ENCODE measurements around the gene YJEFN3.

YJEFN3 gene

DNA sequence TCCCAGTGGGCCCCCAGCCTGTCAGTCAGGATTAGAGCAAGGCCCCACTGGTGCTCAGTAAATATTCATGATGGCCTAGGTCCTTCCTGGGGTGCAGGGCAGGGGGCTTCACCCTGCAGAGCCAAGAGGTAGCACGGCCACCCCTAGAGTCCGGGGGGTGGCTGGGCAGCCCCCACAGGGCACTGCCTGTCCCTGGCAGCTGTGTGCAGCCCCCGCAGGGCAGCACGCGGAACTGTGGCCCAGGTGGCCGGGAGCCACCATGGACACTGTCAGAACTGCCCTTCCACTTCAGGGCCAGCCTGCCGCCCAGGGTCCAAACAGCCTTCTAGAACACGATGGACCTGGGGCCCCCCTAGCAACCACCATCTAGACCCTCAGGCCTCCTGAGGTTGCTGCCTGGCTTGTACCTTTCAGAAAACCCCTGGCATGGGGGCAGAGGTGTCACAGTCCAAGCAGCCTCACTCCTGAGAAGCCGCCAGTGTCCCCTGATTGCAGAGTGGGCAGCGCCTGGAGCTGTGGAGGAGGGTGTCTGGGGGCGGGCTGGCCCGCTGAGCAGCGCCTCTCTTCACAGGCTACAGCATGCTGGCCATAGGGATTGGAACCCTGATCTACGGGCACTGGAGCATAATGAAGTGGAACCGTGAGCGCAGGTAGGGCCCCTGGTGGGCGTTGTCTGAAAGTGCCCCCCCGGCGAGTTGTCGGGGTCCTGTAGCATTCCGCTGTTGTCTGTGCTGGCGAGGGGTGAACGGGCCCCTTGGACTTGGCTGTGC, 2.9 kb upstream of the YJEFN3 start:
- no peaks in the 10 kb centered on the region for H3K9me3 ChIP-seq (ENCODE audit: control insufficient read depth, low read length)
- DNase-seq = no peak
- H3K4me1 ChIP-seq (ENCODE audit: control insufficient read depth, insufficient read depth, low read length, poor library complexity, severe bottlenecking) = no peaks in the 10 kb centered on the region
- H3K4me3 ChIP-seq (ENCODE audit: insufficient read depth, low read depth, low read length, poor library complexity, severe bottlenecking) = no peak overlapping the region
- no peak overlapping the region for H3K27ac ChIP-seq (ENCODE audit: insufficient read depth, low read length, poor library complexity, severe bottlenecking)
- no peaks in the 10 kb centered on the region for H3K27me3 ChIP-seq (replicated peaks; ENCODE audit: control insufficient read depth, insufficient read depth, low read length, poor library complexity, severe bottlenecking)
- H3K36me3 ChIP-seq (ENCODE audit: control insufficient read depth, insufficient read depth, low read length) = peaks cover 28% of the 10 kb centered on the region

DNA sequence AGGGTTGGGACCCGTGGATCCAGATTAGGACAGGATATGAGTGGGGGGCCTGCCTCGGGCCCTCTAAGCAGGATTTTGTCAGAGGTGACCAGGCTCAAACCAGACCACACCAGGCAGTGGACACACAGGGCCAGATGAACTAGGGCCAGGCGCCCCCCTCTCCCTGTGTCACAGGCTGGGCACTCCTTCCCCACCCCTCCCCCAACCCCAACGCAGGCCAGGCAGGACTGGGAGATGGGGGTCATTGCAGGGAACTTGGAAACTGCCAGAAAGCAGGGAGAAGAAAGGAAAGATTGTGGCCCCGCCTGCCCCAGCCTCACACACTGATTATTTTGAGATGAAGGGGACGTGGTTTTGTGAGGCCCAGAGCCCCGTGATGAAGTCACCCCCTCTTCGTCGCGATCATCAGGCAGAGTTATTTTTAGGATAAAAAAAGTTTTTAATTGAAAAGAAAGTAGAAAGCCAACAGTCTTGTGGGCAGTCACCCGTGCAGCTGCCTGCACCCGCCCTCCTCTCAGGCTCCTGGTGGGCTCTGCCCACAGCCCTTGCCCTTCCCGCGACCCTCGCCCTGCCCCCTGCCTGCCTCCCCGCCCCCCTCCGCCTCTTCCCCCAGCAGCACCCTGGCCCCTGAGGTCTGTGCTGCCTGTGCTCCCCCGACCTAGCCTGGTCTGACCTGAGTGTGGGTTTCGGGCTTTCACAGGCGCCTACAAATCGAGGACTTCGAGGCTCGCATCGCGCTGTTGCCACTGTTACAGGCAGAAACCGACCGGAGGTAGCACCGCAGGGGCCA, 1.9 kb upstream of the YJEFN3 start:
- H3K27ac ChIP-seq (ENCODE audit: insufficient read depth, low read length, poor library complexity, severe bottlenecking) = no peak overlapping the region
- no peaks in the 10 kb centered on the region for H3K9me3 ChIP-seq (ENCODE audit: control insufficient read depth, low read length)
- DNase-seq = no peak
- H3K4me1 ChIP-seq (ENCODE audit: control insufficient read depth, insufficient read depth, low read length, poor library complexity, severe bottlenecking) = no peaks in the 10 kb centered on the region
- no peaks in the 10 kb centered on the region for H3K27me3 ChIP-seq (replicated peaks; ENCODE audit: control insufficient read depth, insufficient read depth, low read length, poor library complexity, severe bottlenecking)
- peaks cover 28% of the 10 kb centered on the region for H3K36me3 ChIP-seq (ENCODE audit: control insufficient read depth, insufficient read depth, low read length)
- H3K4me3 ChIP-seq (ENCODE audit: insufficient read depth, low read depth, low read length, poor library complexity, severe bottlenecking) = no peak overlapping the region

DNA sequence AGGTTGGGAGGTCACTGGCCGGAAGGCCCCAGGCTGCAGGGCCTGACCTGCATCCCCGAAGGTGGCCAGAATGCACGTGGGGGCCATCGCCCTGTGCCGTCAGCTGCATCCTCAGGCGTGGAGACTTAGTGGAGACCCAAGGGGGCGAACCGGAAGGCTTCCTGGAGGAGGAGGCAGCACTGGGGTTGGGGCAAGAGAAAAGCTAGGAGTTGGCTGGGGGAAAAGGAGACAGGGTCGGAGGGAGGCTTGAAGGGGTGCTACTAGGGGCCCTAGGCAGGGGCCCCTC, 1.4 kb upstream of the YJEFN3 start:
- Histone ChIP-seq H3K4me1 (ENCODE audit: control insufficient read depth, insufficient read depth, low read length, poor library complexity, severe bottlenecking) (peaks cover 5% of the 10 kb centered on the region), H3K4me3 (ENCODE audit: insufficient read depth, low read depth, low read length, poor library complexity, severe bottlenecking) (no peak overlapping the region), H3K36me3 (ENCODE audit: control insufficient read depth, insufficient read depth, low read length) (peaks cover 28% of the 10 kb centered on the region), H3K9me3 (ENCODE audit: control insufficient read depth, low read length) (no peaks in the 10 kb centered on the region), H3K27ac (ENCODE audit: insufficient read depth, low read length, poor library complexity, severe bottlenecking) (no peak overlapping the region), H3K27me3 (replicated peaks; ENCODE audit: control insufficient read depth, insufficient read depth, low read length, poor library complexity, severe bottlenecking) (no peaks in the 10 kb centered on the region)
- DNase-seq = no peak

GRCh38 chr19:19527674-19528625, 761 bp upstream of the YJEFN3 start:
- H3K36me3 ChIP-seq (ENCODE audit: control insufficient read depth, insufficient read depth, low read length) = peaks cover 28% of the 10 kb centered on the region
- H3K9me3 ChIP-seq (ENCODE audit: control insufficient read depth, low read length) = no peaks in the 10 kb centered on the region
- DNase-seq = no peak
- peaks cover 11% of the 10 kb centered on the region for H3K4me1 ChIP-seq (ENCODE audit: control insufficient read depth, insufficient read depth, low read length, poor library complexity, severe bottlenecking)
- no peaks in the 10 kb centered on the region for H3K27me3 ChIP-seq (replicated peaks; ENCODE audit: control insufficient read depth, insufficient read depth, low read length, poor library complexity, severe bottlenecking)
- no peak overlapping the region for H3K4me3 ChIP-seq (ENCODE audit: insufficient read depth, low read depth, low read length, poor library complexity, severe bottlenecking)
- H3K27ac ChIP-seq (ENCODE audit: insufficient read depth, low read length, poor library complexity, severe bottlenecking) = no peak overlapping the region

DNA sequence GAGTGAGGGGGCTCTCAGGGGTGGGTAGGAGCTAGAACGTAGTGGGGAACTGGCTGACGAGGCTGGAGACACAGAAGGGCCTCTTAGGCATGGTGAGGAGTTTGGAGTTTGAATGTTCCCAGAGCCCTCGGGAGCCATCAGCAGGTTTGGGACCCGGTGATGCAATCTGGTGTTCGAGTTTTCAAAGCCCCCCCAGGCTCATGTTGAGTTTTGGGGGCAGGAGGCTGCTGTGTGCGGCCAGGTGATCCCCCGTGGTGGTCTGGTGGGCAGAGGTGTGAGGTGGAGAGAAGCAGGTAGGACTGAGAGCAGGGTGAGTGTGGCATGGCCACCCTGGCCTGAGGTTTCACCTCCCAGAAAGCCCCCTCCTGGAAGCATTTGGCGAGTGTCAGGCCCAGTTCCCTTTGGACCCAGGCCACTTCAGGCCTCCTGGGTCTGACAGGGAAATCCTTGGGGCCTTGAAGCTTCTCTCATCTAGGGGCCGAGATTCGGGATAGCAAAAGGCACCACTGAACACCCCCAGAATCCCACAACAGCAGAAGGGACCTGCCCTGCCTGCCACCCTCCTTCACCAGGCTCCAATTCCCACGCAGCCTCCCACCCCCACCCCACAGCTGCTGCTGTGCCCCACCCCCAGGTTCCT, 1.2 kb downstream of the YJEFN3 start:
- H3K4me1 ChIP-seq (ENCODE audit: control insufficient read depth, insufficient read depth, low read length, poor library complexity, severe bottlenecking) = peaks cover 12% of the 10 kb centered on the region
- peaks cover 28% of the 10 kb centered on the region for H3K36me3 ChIP-seq (ENCODE audit: control insufficient read depth, insufficient read depth, low read length)
- no peaks in the 10 kb centered on the region for H3K9me3 ChIP-seq (ENCODE audit: control insufficient read depth, low read length)
- H3K27me3 ChIP-seq (replicated peaks; ENCODE audit: control insufficient read depth, insufficient read depth, low read length, poor library complexity, severe bottlenecking) = no peaks in the 10 kb centered on the region
- H3K27ac ChIP-seq (ENCODE audit: insufficient read depth, low read length, poor library complexity, severe bottlenecking) = no peak overlapping the region
- H3K4me3 ChIP-seq (ENCODE audit: insufficient read depth, low read depth, low read length, poor library complexity, severe bottlenecking) = no peak overlapping the region
- no peak for DNase-seq

DNA sequence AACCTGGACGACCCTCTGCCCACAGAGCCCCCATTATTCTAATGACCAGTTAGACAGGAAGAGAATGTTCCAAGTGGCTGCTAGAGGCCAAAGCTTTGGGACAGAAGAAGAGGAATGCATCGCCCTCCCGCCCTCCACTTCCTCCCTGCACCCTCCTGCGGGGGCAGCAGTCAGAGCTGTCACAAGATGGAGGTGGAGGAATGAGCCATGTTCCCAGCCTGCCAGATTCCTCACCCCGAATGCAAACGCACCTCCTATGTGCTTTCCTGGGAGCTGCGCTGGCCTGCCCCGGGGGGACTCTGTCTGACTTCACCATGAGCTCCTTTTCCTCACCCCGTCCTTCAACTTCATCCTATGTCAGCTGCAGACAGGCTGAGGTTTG, 1.7 kb downstream of the YJEFN3 start:
- DNase-seq = no peak
- no peaks in the 10 kb centered on the region for H3K9me3 ChIP-seq (ENCODE audit: control insufficient read depth, low read length)

GRCh38 chr19:19530889-19531288, 2.2 kb downstream of the YJEFN3 start:
- no peak overlapping the region for H3K27ac ChIP-seq (ENCODE audit: insufficient read depth, low read length, poor library complexity, severe bottlenecking)
- H3K9me3 ChIP-seq (ENCODE audit: control insufficient read depth, low read length) = no peaks in the 10 kb centered on the region
- H3K36me3 ChIP-seq (ENCODE audit: control insufficient read depth, insufficient read depth, low read length) = peaks cover 27% of the 10 kb centered on the region
- H3K4me1 ChIP-seq (ENCODE audit: control insufficient read depth, insufficient read depth, low read length, poor library complexity, severe bottlenecking) = peaks cover 12% of the 10 kb centered on the region
- DNase-seq = no peak
- H3K27me3 ChIP-seq (replicated peaks; ENCODE audit: control insufficient read depth, insufficient read depth, low read length, poor library complexity, severe bottlenecking) = no peaks in the 10 kb centered on the region
- no peak overlapping the region for H3K4me3 ChIP-seq (ENCODE audit: insufficient read depth, low read depth, low read length, poor library complexity, severe bottlenecking)

More for the DNA sequence above, 1.7 kb downstream of the YJEFN3 start:
- no peak overlapping the region for H3K27ac ChIP-seq (ENCODE audit: insufficient read depth, low read length, poor library complexity, severe bottlenecking)
- peaks cover 12% of the 10 kb centered on the region for H3K4me1 ChIP-seq (ENCODE audit: control insufficient read depth, insufficient read depth, low read length, poor library complexity, severe bottlenecking)
- no peaks in the 10 kb centered on the region for H3K27me3 ChIP-seq (replicated peaks; ENCODE audit: control insufficient read depth, insufficient read depth, low read length, poor library complexity, severe bottlenecking)
- no peak overlapping the region for H3K4me3 ChIP-seq (ENCODE audit: insufficient read depth, low read depth, low read length, poor library complexity, severe bottlenecking)
- peaks cover 28% of the 10 kb centered on the region for H3K36me3 ChIP-seq (ENCODE audit: control insufficient read depth, insufficient read depth, low read length)

DNA sequence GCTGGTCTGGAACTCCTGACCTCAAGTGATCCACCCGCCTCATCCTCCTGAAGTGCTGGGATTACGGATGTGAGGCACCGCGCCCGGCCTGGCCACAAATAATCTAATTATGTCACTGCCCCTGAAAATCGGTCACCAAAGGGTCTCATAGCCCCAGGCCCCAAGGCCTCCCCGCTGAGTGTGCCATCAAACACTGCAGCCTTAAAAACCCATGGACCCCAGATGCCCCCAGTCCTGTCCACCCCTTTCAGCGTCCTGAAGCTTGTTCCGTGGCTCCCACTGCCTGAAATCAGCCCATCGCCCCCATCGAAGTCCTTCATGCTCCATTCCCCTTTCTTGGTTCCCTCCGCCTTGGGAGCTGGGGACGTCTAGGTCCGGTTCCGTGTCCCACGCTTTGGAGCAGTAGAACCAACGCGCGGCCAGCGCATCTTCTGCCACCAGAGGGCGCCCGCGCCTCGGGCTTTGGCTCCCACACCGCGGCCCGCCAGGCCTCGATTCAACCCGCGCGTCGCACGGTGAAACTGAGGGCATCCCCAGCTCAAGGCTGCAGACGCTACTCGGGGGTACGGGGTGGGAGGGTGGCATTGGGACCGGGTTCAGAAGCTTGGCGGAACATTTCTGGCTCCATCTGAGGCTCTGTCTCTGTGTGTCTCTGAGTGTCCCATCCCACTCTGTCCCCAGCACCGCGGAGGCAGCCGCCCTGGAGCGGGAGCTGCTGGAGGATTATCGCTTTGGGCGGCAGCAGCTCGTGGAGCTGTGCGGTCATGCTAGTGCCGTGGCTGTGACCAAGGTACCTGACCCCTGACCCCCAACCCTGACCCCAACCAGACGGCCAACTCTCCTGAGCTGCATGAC, 3.5 kb downstream of the YJEFN3 start:
- H3K4me1 ChIP-seq (ENCODE audit: control insufficient read depth, insufficient read depth, low read length, poor library complexity, severe bottlenecking) = peaks cover 12% of the 10 kb centered on the region
- H3K36me3 ChIP-seq (ENCODE audit: control insufficient read depth, insufficient read depth, low read length) = peaks cover 20% of the 10 kb centered on the region
- no peak overlapping the region for H3K4me3 ChIP-seq (ENCODE audit: insufficient read depth, low read depth, low read length, poor library complexity, severe bottlenecking)
- no peak overlapping the region for H3K27ac ChIP-seq (ENCODE audit: insufficient read depth, low read length, poor library complexity, severe bottlenecking)
- H3K27me3 ChIP-seq (replicated peaks; ENCODE audit: control insufficient read depth, insufficient read depth, low read length, poor library complexity, severe bottlenecking) = no peaks in the 10 kb centered on the region
- no peaks in the 10 kb centered on the region for H3K9me3 ChIP-seq (ENCODE audit: control insufficient read depth, low read length)
- DNase-seq = peak; percentile 62 to 79 (median 73)

Measured in effector memory CD4-positive, alpha-beta T cell (primary cell).